GM08714 (cell line): ENCODE data around the gene PITPNM3.

ENCODE experiments used
- H3K4me3 ChIP-seq: fragments of 200-500 bp; sonication (Bioruptor generic); 2 replicates; pipeline ENCODE4 v1.5.1; 2014; ENCODE audit warnings: mild to moderate bottlenecking, low read length, inconsistent platforms
- ZNF274 ChIP-seq: IDR thresholded peaks from 2 replicates; pipeline ENCODE4 v1.6.1; 2012; ENCODE audit warnings: mild to moderate bottlenecking, low read depth, low read length

The PITPNM3 gene

DNA sequence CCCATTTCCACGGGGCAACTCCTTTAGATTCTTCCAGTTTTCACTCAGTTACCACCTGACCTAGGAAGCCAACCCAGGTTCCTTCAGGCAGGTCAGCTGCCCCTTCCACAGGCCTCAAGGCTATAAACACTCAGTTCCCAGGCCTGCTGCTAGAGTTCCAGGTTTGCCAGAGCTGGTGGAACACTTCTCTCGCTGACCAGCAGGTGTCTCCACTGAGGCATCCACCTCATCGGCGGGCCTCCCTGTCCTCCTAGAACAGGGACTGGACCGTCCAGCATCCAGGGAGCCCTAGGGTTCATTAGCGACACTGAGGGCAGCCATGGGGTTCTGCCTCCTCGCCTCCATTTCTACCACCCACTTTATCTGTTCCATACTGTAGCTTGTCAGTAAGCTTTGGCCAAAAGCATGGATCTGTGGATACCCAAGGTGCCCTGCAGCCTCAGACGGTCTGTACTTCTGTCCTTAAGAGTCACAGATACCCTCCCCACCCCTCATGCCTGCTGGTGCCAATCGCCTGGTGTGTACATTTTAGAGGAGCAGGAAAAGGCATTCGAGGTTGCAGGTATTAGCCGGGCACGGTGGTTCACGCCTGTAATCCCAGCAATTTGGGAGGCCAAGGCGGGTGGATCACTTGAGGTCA lies 83.1 kb downstream of the PITPNM3 start:
- no peak overlapping the region for H3K4me3 ChIP-seq
- no peak for TF ChIP-seq ZNF274

DNA sequence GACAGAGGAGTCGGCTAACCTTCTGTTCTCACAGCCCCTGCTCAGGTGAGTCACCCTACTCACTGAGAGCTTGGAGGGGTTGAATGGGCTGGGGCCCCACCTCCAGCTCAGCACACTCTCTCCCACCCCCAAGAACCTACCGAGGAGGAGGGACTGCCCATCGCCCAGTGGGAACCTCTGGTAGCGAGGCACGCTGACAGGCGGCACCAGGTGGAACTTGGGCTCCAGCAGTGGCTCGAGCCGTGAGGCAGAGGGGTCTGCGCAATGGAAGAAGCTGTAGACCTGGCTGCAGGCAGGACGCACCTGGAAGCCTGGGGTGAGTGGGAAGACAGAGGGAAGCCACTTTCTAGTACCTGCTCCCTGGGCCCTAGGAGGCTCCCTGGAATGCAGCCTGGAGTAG lies 83.8 kb downstream of the PITPNM3 start:
- H3K4me3 ChIP-seq, result no peak overlapping the region
- no peak for TF ChIP-seq ZNF274

DNA sequence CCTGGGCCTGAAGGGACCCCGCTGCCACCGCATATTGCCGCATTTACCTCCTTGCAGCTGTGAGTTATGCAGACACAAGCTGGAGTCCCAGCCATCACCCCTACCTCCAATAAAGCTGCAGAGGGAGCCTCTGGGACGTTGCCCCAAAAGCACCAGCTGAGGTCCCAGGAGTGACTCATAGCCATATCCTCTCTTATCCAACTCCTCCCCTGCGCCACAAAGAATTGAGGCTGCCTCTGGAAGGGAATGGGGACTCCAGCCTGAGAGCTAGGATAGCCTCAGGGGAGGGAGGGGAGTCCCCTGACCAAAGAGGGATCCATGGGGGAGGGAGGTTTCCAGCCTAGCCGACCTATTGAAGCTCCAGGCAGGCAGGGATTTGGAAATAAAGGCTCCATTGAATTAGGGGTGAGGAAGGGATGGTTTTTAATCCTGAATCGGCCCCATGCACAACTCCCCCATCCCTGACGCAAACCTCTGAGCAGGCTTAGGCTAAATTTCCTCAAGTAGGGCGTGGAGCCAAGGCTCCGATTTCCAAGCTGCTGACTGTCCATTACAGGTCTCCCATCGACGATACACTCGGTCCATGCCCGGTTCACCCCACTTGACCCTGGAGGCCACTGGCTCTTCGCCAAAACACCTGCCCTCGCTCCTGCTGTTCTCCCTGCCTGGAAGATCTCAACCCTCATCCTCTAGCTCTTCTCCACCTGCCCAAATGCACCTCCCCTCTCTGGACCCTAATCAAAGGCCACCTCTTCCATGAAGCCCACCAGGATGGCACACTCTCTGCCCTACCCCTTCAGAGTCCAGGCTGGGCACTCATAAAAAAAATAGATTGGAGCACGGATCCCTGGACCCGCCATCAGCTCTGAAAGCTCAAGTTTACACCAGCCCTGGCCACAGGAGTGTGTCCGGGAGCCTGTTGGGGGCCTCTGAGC lies 84.6 kb downstream of the PITPNM3 start:
- TF ChIP-seq ZNF274, result no peak
- H3K4me3 ChIP-seq, result no peak overlapping the region

DNA sequence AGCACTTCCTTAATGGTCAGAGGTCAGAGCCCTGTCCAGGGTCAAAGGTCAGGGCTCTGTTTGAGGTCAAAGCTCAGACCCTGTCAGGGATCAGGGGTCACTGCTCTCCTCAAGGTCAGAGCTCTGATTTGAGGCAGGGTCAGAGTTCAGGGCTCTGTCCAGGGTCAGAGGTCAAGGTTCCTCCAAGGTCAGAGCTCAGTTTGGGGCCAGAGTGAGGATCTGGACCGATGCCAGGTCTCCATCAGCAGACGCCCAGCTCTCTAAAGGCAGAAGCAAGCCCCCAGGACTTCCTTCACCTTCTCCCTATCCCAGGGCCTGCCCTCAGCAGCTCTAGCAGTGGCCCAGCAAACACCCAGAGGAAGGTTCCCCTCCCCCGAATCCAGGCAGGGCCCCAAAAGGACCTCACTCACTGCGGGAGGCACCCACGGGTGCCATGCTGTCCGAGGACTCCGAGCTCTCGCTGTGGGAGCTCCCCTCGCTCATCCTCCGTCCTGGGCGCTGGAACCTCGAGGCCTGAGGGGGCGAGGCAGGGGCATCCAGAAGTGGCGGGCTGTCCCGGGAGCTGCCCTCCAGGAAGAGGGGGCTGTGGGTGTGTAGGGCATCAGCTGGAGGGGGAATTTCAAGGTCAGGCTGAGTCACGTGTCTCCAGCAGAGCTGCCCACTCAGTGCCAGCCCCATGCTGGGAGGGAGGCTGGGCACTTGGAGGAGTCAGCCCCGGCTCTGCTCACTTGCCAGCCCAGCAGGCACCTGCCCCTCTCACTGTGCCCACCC lies 85.4 kb downstream of the PITPNM3 start:
- no peak for TF ChIP-seq ZNF274
- H3K4me3 ChIP-seq, result no peak overlapping the region

DNA sequence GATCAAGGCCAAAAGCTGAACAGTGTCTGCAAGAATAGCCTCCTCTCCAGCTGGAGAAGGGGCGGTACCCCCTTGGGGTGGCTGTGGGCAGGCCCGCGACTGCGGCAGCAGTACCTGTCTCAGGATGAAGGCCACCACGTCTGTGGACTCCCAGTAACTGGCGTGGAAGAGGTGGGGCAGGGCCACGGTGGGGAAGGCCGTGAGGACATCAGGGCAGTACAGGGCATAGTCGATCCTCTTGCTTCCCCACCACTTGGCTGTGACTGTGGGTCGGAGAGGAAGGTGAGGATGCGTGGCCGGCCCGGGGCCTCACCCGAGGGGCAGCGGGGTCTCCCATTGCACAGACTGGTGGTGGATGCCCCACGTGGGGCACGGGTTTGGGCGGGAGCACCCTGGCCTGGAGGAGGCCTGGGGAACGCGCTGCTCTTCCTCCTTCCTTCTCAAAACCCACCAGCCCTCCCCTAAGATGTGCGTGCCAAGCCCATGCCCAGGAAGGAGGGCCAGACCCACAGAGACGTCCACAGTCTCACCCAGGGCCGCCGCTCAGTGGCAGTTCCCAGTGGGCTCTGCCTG lies 86.1 kb downstream of the PITPNM3 start:
- no peak overlapping the region for H3K4me3 ChIP-seq
- TF ChIP-seq ZNF274, result no peak

DNA sequence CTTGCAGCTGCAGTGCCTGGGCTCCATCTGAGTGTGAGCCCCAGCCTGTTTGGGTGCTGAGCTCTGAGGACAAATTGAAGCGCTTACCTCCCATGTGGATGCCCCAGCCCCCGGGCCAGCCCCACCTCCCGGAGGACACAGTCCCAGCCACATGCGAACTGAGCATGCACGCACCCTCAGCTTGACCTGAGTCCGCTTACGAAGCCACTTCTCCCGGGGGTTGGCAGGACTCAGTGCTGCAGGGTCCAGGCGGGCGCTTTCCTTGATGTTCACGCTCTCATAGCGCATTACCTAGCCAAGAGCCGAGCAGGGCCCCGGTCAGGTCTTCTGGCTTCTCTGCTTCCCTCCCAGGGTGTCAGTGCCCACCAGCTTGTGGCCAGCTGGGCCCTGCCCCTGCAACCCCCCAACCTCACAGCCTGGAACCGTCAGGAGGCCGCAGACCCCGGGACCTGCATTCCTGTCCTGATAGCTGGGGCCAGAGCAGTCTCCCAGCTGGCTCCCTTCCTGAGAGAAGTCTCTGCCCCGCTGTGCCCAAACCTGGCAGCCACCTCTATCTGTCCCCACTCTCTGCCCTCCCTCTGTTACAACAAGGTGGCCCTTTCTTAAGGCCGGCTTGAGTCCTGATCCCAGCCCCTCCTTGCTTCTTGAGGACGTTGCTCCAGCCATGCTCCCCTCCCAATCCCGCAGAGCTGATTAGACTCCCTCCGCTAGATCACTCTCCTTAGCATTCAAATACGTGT lies 88.1 kb downstream of the PITPNM3 start:
- H3K4me3 ChIP-seq, result no peak overlapping the region
- no peak for TF ChIP-seq ZNF274

DNA sequence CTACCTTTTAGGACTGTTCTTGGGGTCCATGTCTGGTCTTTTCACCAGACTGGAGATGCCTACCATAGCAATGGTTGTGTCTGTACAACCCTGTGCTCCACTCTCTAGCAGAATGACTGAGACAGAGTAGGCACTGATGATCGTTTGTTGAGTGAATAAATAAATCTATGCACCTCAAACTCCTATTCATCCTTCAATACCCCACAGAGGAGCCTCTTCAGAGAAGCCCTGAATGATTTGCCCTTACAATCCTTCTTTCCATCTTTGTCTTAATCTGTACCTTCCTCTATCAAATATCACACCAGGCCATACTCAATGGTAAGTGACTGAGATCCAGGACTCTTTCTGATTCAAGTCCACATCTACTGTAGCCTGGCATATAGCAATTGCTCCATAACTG lies 88.8 kb downstream of the PITPNM3 start:
- no peak for TF ChIP-seq ZNF274
- no peak overlapping the region for H3K4me3 ChIP-seq

DNA sequence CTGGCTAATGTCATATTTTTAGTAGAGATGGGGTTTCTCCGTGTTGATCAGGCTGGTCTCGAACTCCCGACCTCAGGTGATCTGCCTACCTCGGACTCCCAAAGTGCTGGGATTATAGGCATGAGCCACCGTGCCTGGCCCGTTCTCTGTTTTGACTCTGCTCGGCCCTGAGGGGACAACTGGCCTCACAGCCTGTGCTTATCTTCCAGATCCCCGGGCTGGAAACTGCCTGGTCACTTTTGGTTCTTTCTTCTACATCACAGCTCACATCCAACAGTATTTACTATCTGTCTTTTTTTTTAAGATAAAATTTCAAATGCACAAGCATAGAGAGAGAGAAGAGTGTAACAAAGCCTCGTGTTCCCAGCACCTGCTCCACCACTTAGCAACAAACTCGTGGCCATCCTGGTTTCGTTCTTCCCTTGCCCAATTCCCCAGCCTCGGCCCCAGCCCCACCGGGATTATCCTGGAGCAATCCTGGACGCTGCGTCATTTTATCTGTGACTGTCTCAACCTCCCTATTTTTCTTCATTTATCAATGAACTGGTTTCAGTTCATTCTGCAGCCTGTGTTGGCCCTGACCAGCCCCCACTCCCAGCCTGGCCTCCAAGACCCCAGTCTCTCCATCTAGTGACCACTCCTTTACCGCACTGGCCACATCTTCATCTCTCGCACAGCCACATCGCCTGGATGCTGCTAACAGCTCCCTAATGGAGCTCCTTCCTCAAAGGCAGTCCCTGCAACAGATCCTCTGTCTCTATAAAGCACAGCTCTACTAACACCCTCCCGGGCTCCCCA lies 91.0 kb downstream of the PITPNM3 start:
- no peak for TF ChIP-seq ZNF274

DNA sequence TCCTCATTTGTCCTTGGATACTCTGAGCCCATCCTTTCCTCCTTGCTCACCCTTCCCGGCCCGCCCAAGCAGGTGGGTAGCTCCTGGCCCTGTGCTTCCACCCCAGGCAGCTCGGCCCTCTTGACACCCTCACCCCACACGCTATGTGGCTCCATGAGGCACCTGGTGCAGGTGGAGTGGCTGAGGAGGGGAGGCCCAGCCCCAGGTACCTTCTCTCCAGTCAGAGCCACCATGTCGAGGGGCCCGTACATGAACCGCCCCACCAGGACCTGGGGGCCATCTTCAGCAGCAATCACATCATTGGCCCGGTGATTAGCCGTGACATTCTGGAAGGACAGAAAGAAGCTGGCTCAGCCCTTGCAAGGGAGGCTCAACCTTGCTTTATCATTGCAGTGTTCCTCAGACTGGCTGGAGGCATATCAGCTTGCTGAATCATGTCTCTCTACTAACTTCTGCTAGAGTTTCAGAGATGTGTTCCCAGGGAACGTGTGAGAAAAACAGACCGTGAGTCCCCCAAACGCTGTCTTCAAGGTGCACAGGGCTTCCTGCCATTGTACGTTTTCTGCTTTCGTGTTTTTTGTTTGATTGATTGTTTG lies 91.8 kb downstream of the PITPNM3 start:
- no peak for TF ChIP-seq ZNF274
- no peak overlapping the region for H3K4me3 ChIP-seq

More for the DNA sequence above, 91.0 kb downstream of the PITPNM3 start:
- H3K4me3 ChIP-seq, result no peak overlapping the region

DNA sequence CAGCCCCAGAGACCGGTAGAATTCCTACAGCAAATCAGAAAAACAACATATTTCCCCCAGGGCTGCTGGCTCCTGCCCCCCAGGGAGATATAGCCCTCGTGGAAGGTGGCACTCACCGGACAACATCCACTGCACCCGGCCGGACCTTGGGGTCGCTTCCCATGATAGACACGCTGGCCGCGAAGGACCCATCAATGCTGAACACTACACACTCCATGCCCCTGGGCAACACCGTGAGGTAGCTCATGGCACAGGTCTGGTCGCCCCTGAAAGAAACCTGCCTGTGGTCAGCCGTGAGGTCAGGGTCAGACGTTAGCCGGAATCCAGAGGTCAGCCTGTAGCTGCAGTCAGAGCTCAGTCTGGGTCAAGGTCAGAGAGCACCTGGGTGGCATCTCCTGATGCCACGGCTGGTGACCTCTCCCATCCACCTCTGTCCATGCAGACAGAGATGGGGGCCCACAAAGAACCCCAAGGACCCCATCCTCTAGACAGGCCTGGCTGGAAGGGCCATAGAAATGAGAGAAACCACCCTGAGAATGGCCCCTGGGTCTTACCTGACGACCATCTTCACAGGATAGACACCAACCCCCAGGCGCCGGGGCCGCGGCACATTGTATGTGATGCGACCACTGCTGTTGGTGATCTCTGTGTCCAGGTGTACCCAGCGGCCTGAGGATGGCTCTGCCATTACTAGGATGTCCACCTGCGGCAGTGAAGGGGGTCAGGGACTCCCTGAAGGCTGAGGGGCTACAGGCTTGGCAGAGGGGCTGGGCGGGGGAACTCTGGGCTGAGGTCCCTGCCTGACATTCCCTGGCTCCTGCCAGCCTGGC lies 92.5 kb downstream of the PITPNM3 start:
- TF ChIP-seq ZNF274, result no peak
- no peak overlapping the region for H3K4me3 ChIP-seq

DNA sequence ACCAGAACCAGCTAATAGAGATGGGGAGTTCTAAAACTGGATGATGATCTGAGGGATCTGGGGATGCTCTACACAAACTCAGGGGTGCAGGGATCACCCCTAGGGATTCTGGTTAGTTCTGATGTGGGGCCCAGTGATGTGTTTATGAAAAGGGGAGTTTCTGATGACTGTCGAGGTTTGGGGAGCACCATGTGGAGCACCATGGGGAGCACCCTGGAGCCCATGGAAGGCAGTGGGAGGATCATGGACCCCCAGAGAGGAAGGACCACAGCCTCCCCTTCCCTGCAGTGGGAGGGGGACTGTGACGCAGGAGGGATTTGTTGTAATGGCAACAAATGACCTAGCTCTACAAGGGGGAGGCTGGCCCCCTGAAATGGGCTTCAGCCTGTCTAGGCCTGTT lies 93.7 kb downstream of the PITPNM3 start:
- no peak for TF ChIP-seq ZNF274
- no peak overlapping the region for H3K4me3 ChIP-seq

DNA sequence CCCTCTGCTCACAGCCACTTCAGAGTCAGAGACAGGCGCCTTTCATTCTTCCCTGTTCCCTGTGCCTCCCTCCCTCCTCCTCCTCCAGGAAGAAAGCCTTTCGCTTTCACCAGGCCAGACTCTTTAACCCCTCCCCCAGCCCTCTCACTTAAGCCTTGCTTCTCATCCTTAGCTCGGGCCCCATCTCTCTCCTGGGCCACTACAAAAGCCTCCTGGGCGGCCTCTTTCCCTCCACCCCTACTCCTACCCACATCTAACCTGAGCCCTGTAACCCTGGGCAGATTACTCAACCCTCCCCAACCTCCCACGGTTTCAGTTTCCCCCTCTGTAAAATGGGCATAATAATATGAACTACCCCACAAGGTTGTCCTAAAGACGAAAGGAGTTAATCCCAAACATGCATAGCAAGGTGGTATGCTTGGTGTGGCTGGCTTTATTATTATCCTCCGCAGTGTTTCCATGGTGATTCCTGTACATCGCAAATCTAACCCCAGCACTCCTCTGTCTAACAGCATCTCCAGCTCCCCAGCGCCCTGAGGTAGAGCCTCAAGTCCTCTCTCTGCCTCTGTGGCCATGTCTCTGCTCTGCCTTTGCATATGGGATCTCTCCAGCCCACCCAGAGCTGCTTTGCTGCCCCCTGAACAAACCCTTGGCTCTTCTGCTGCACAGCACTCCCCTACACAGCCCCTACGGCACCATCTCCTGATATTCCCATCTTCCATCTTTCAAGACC lies 94.4 kb downstream of the PITPNM3 start:
- no peak overlapping the region for H3K4me3 ChIP-seq
- no peak for TF ChIP-seq ZNF274
